Muscle layer of colon (tissue), 2 donors: ENCODE results near the gene TBL1X.
"Not testable (repeated sequence)": the region's sequence is repeated elsewhere in the genome, so short reads cannot be mapped to it uniquely, and the experiment has no call there.

Experiments used
- H3K27ac ChIP-seq: one replicate; pipeline ENCODE4 v1.7.0; 2013; ENCODE audit warnings: low read depth, mild to moderate bottlenecking, low read length, moderate library complexity
- H3K27me3 ChIP-seq, 2 donors: one replicate each; pipeline ENCODE4 v1.7.0; 2013; ENCODE audit warnings: low read length in 2 of 2, mild to moderate bottlenecking in 2 of 2; ENCODE audit not compliant: insufficient read depth in 2 of 2, control insufficient read depth in 1 of 2
- H3K36me3 ChIP-seq: one replicate; pipeline ENCODE4 v1.7.0; 2013; ENCODE audit warnings: mild to moderate bottlenecking, low read length; ENCODE audit not compliant: insufficient read depth
- H3K4me1 ChIP-seq: one replicate; pipeline ENCODE4 v1.7.0; 2013; ENCODE audit warnings: mild to moderate bottlenecking, low read length; ENCODE audit not compliant: insufficient read depth
- H3K4me3 ChIP-seq, 2 donors: one replicate each; pipeline ENCODE4 v1.7.0; 2013; ENCODE audit warnings: low read length in 2 of 2, low read depth in 1 of 2, mild to moderate bottlenecking in 1 of 2, moderate library complexity in 1 of 2
- H3K9ac ChIP-seq: one replicate; pipeline ENCODE4 v1.7.0; 2013; ENCODE audit warnings: low read length
- H3K9me3 ChIP-seq: one replicate; pipeline ENCODE4 v1.7.0; 2013; ENCODE audit warnings: mild to moderate bottlenecking, low read length
- donor health status: abdominal sarcoma.
- donor health status: Adenocarcinoma of cecum.

TBL1X gene

GRCh38 chrX:9436812-9437211, 28.0 kb upstream of the TBL1X start:
- Histone ChIP-seq H3K4me1 (peaks cover 6% of the 10 kb centered on the region), H3K9me3 (no peaks in the 10 kb centered on the region), H3K36me3 (no peaks in the 10 kb centered on the region), H3K27me3 (no peaks in the 10 kb centered on the region), H3K9ac (no peak overlapping the region), H3K4me3 (no peak overlapping the region), H3K27ac (no peak overlapping the region)

- no peaks in the 10 kb centered on the region for H3K9me3 ChIP-seq
- no peak overlapping the region for H3K4me3 ChIP-seq
- no peak overlapping the region for H3K9ac ChIP-seq
- no peak overlapping the region for H3K27ac ChIP-seq
- peaks cover 6% of the 10 kb centered on the region for H3K4me1 ChIP-seq
- H3K36me3 ChIP-seq: no peaks in the 10 kb centered on the region
- H3K27me3 ChIP-seq: no peaks in the 10 kb centered on the region
Measured at GRCh38 chrX:9438933-9439494, 25.8 kb upstream of the TBL1X start.

- no peaks in the 10 kb centered on the region for H3K9me3 ChIP-seq
Measured at GRCh38 chrX:9440116-9440844, 24.6 kb upstream of the TBL1X start.

GRCh38 chrX:9442056-9442455, 22.8 kb upstream of the TBL1X start:
- no peaks in the 10 kb centered on the region for H3K9me3 ChIP-seq
- H3K4me1 ChIP-seq: peaks cover 6% of the 10 kb centered on the region
- no peaks in the 10 kb centered on the region for H3K36me3 ChIP-seq
- no peak overlapping the region for H3K9ac ChIP-seq
- H3K27me3 ChIP-seq: peaks cover 0 to 4% of the 10 kb centered on the region in 2 donors
- no peak overlapping the region for H3K27ac ChIP-seq
- no peak overlapping the region for H3K4me3 ChIP-seq

More at GRCh38 chrX:9440116-9440844, 24.6 kb upstream of the TBL1X start:
- no peak overlapping the region for H3K27ac ChIP-seq
- H3K27me3 ChIP-seq: peaks cover 0 to 4% of the 10 kb centered on the region in 2 donors
- peaks cover 6% of the 10 kb centered on the region for H3K4me1 ChIP-seq
- H3K9ac ChIP-seq: no peak overlapping the region
- H3K36me3 ChIP-seq: no peaks in the 10 kb centered on the region
- H3K4me3 ChIP-seq: no peak overlapping the region

- Histone ChIP-seq H3K9me3 (no peaks in the 10 kb centered on the region), H3K27ac (no peak overlapping the region), H3K9ac (no peak overlapping the region), H3K36me3 (no peaks in the 10 kb centered on the region), H3K4me1 (peaks cover 6% of the 10 kb centered on the region), H3K4me3 (no peak overlapping the region), H3K27me3 (peaks cover 0 to 4% of the 10 kb centered on the region in 2 donors)
Measured at GRCh38 chrX:9443327-9443726, 21.5 kb upstream of the TBL1X start.

- Histone ChIP-seq H3K9ac (no peak overlapping the region), H3K27me3 (peaks cover 0 to 4% of the 10 kb centered on the region in 2 donors), H3K4me3 (no peak overlapping the region), H3K9me3 (no peaks in the 10 kb centered on the region), H3K27ac (no peak overlapping the region), H3K4me1 (no peaks in the 10 kb centered on the region), H3K36me3 (no peaks in the 10 kb centered on the region)
Measured at GRCh38 chrX:9447906-9448305, 17.0 kb upstream of the TBL1X start.

- Histone ChIP-seq H3K9ac (no peak overlapping the region), H3K36me3 (no peaks in the 10 kb centered on the region), H3K27me3 (no peaks in the 10 kb centered on the region), H3K9me3 (no peaks in the 10 kb centered on the region), H3K4me1 (no peaks in the 10 kb centered on the region), H3K27ac (no peak overlapping the region), H3K4me3 (no peak overlapping the region)
Measured at GRCh38 chrX:9456250-9457074, 8.4 kb upstream of the TBL1X start.

- not testable (repeated sequence) for H3K9me3 ChIP-seq, H3K4me3 ChIP-seq, H3K36me3 ChIP-seq, H3K27ac ChIP-seq, H3K27me3 ChIP-seq, H3K4me1 ChIP-seq, H3K9ac ChIP-seq
Measured at GRCh38 chrX:9458034-9458433, 6.8 kb upstream of the TBL1X start.

- Histone ChIP-seq H3K9ac (no peak overlapping the region), H3K27me3 (no peaks in the 10 kb centered on the region), H3K36me3 (no peaks in the 10 kb centered on the region), H3K27ac (no peak overlapping the region), H3K4me3 (no peak overlapping the region), H3K9me3 (no peaks in the 10 kb centered on the region), H3K4me1 (peaks cover 10% of the 10 kb centered on the region)
Measured at GRCh38 chrX:9458516-9459078, 6.3 kb upstream of the TBL1X start.

- Histone ChIP-seq H3K4me3 (no peak overlapping the region), H3K27ac (no peak overlapping the region), H3K9ac (no peak overlapping the region), H3K9me3 (no peaks in the 10 kb centered on the region), H3K36me3 (no peaks in the 10 kb centered on the region), H3K27me3 (peaks cover 0 to 3% of the 10 kb centered on the region in 2 donors), H3K4me1 (peaks cover 10% of the 10 kb centered on the region)
Measured at GRCh38 chrX:9459186-9459748, 5.6 kb upstream of the TBL1X start.

- H3K36me3 ChIP-seq: no peaks in the 10 kb centered on the region
- no peaks in the 10 kb centered on the region for H3K9me3 ChIP-seq
- no peak overlapping the region for H3K9ac ChIP-seq
- H3K27me3 ChIP-seq: peaks cover 0 to 13% of the 10 kb centered on the region in 2 donors
- H3K4me1 ChIP-seq: peaks cover 10% of the 10 kb centered on the region
- H3K27ac ChIP-seq: no peak overlapping the region
- no peak overlapping the region for H3K4me3 ChIP-seq
Measured at GRCh38 chrX:9461087-9461486, 3.8 kb upstream of the TBL1X start.
